NCI-H2171 (cell line): Measurements from ENCODE around the gene MAGEA9B.
"Not testable (repeated sequence)": the region's sequence is repeated elsewhere in the genome, so short reads cannot be mapped to it uniquely, and the experiment has no call there.

ENCODE experiments used
- DNase-seq: peaks from one replicate; lab custom pipeline; 2025; lab: John Stamatoyannopoulos, UW

Gene MAGEA9B

GRCh38 chrX:149534926-149535602 is 52.2 kb downstream of the MAGEA9B start:
- DNase-seq = not testable (repeated sequence)

DNA sequence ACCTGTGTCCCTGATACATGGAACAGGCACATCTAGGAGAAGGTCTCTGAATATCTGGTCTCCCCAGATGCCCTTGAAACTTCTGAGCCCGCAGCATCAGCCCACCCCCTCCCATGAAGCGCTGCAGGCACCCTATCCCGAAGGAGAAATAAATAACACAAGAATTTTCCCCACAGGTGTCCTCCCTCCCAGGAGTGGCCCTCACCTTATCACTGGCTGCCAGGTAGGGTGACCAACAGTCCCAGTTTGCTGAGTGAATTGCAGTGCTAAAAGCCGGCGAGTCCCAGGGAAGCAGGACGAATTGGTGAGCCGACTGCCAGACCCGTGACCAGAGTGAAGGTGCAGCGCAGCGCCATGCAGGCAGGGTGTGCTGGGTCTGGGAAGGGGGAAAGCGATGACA is 53.3 kb downstream of the MAGEA9B start:
- not testable (repeated sequence) for DNase-seq

DNA sequence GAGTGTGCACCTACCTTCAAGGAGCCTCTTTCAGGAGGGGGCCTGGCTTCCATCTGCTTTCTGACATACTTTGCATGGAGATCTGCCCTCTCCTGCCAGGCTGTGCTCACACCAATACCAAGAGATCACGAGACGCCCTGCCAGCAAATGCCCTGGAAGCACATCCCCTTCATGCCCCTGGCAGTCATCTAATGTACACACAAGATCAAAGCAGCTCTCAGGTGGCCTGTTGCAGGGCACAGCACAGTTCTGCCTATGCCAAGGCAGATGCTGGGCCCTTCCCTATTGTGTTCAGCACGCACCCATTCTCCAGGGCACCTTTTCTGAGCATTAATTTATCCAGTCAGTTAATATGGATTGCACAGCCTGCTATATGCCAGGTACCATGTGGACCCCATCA is 54.4 kb downstream of the MAGEA9B start:
- DNase-seq = not testable (repeated sequence)
